IMR-90 (cell line): ENCODE results near the gene TP73. TPM values are rescaled to one million over a fixed set of nuclear protein-coding genes. Genes with fewer than 3 reads are reported as not detected.

Experiments used
- ATAC-seq: fragments of 200-7000 bp; cut with Tn5 transposase; 2 replicates; pipeline ENCODE4 v1.9.1; 2020; ENCODE audit warnings: low read depth, mild to moderate bottlenecking, moderate library complexity
- BruUV-seq: library from RNA; stranded (reverse); fragments of 400-500 nt; replicated peaks from 2 replicates; lab custom pipeline; 2021; lab: Mats Ljungman, UMichigan
- CTCF ChIA-PET: fragments of 300-600 bp; formaldehyde crosslinking; extraction: SDS; loops from one replicate; lab custom pipeline; 2021; ENCODE audit warnings: antibody characterized with exemption; lab: Yijun Ruan, JAX
- POLR2A ChIA-PET: fragments of 300-600 bp; sonication (Branson Sonifier 250); formaldehyde crosslinking; loops from one replicate; lab custom pipeline; 2022; ENCODE audit warnings: antibody characterized with exemption; ENCODE audit not compliant: unreplicated experiment; lab: Charles Lee
- DNase-seq: peaks from one replicate; pipeline ENCODE4 v3.0.0; 2013
- H2AFZ ChIP-seq: replicated peaks from 2 replicates; pipeline ENCODE3; 2013; ENCODE audit warnings: low read length, mild to moderate bottlenecking; ENCODE audit not compliant: poor library complexity
- H2AK5ac ChIP-seq: 2 replicates; pipeline ENCODE4 v1.6.1; 2013; ENCODE audit warnings: low read depth, low read length, inconsistent platforms
- H2AK9ac ChIP-seq: replicated peaks from 2 replicates; pipeline ENCODE3; 2013; ENCODE audit warnings: mild to moderate bottlenecking, low read depth, low read length, moderate library complexity; ENCODE audit not compliant: poor library complexity
- H2BK120ac ChIP-seq: 2 replicates; pipeline ENCODE4 v1.6.1; 2013; ENCODE audit warnings: low read depth, low read length, inconsistent platforms
- H2BK15ac ChIP-seq: 3 replicates; pipeline ENCODE4 v1.6.1; 2013; ENCODE audit warnings: low read depth, low read length, inconsistent platforms
- H2BK20ac ChIP-seq: 2 replicates; pipeline ENCODE4 v1.6.1; 2013; ENCODE audit warnings: low read depth, mild to moderate bottlenecking, inconsistent platforms, low read length, moderate library complexity
- H2BK5ac ChIP-seq: 2 replicates; pipeline ENCODE4 v1.6.1; 2013; ENCODE audit warnings: mild to moderate bottlenecking, low read depth, low read length, inconsistent platforms; ENCODE audit not compliant: poor library complexity, severe bottlenecking
- H3K14ac ChIP-seq: replicated peaks from 2 replicates; pipeline ENCODE4 v1.6.1; 2013; ENCODE audit warnings: low read depth, low read length, inconsistent platforms
- H3K18ac ChIP-seq: 2 replicates; pipeline ENCODE4 v1.6.1; 2013; ENCODE audit warnings: low read depth, low read length, control low read depth
- H3K23ac ChIP-seq: 2 replicates; pipeline ENCODE4 v1.6.1; 2013; ENCODE audit warnings: low read depth, low read length, inconsistent platforms
- H3K27ac ChIP-seq: 2 replicates; pipeline ENCODE4 v1.5.1; 2013; ENCODE audit warnings: mild to moderate bottlenecking, control low read depth, low read length; ENCODE audit not compliant: insufficient read depth
- H3K27me3 ChIP-seq: 2 replicates; pipeline ENCODE4 v1.6.1; 2013; ENCODE audit warnings: low read length; ENCODE audit not compliant: control insufficient read depth, insufficient read depth
- H3K36me3 ChIP-seq: 2 replicates; pipeline ENCODE4 v1.6.1; 2013; ENCODE audit warnings: low read length, mixed read lengths; ENCODE audit not compliant: control insufficient read depth, insufficient read depth
- H3K4ac ChIP-seq: 2 replicates; pipeline ENCODE4 v1.6.1; 2013; ENCODE audit warnings: low read depth, low read length, inconsistent platforms
- H3K4me1 ChIP-seq: 2 replicates; pipeline ENCODE4 v1.6.1; 2013; ENCODE audit warnings: low read length, mixed read lengths; ENCODE audit not compliant: control insufficient read depth, insufficient read depth
- H3K4me2 ChIP-seq: 2 replicates; pipeline ENCODE4 v1.6.1; 2013; ENCODE audit warnings: low read depth, mild to moderate bottlenecking, control low read depth, low read length, moderate library complexity
- H3K4me3 ChIP-seq: 2 replicates; pipeline ENCODE4 v1.5.1; 2013; ENCODE audit warnings: low read depth, mild to moderate bottlenecking, control low read depth, low read length, moderate library complexity; ENCODE audit not compliant: insufficient read depth
- H3K56ac ChIP-seq: 2 replicates; pipeline ENCODE4 v1.6.1; 2013; ENCODE audit warnings: low read length, inconsistent platforms; ENCODE audit not compliant: insufficient read depth; ENCODE audit errors: extremely low read depth
- H3K79me1 ChIP-seq, 2 experiments: 2 replicates each; pipeline ENCODE4 v1.6.1; 2013; ENCODE audit warnings: low read length in 2 of 2, inconsistent platforms in 1 of 2, low read depth in 1 of 2
- H3K9ac ChIP-seq: 2 replicates; pipeline ENCODE4 v1.6.1; 2013; ENCODE audit warnings: low read depth, low read length, control low read depth
- H3K9me1 ChIP-seq: 2 replicates; pipeline ENCODE4 v1.6.1; 2013; ENCODE audit warnings: low read length, inconsistent platforms; ENCODE audit not compliant: insufficient read depth
- H3K9me3 ChIP-seq: 2 replicates; pipeline ENCODE4 v1.6.1; 2013; ENCODE audit warnings: low read length; ENCODE audit not compliant: control insufficient read depth, insufficient read depth
- H4K20me1 ChIP-seq: 2 replicates; pipeline ENCODE4 v1.6.1; 2013; ENCODE audit warnings: low read length, inconsistent platforms; ENCODE audit not compliant: insufficient read depth
- H4K5ac ChIP-seq: 2 replicates; pipeline ENCODE4 v1.6.1; 2013; ENCODE audit warnings: mild to moderate bottlenecking, low read depth, low read length, control low read depth
- H4K8ac ChIP-seq, 2 experiments: 2 replicates each; pipeline ENCODE4 v1.6.1; 2013; ENCODE audit warnings: low read depth in 2 of 2, low read length in 2 of 2, control low read depth in 1 of 2, inconsistent platforms in 1 of 2
- H4K91ac ChIP-seq: 2 replicates; pipeline ENCODE4 v1.6.1; 2013; ENCODE audit warnings: low read depth, low read length, inconsistent platforms; ENCODE audit not compliant: insufficient read depth
- BHLHE40 ChIP-seq: fragments of 150-350 bp; IDR thresholded peaks from 2 replicates; pipeline ENCODE4 v1.6.1; 2016; ENCODE audit warnings: mild to moderate bottlenecking, low read depth, low read length
- CEBPB ChIP-seq: IDR thresholded peaks from 2 replicates; pipeline ENCODE4 v1.6.1; 2012; ENCODE audit warnings: low read depth, low read length, improper control_type of control experiment
- FOS ChIP-seq: fragments of 150-350 bp; IDR thresholded peaks from 2 replicates; pipeline ENCODE4 v1.6.1; 2016; ENCODE audit warnings: low read depth, low read length
- MXI1 ChIP-seq: IDR thresholded peaks from 2 replicates; pipeline ENCODE4 v1.6.1; 2012; ENCODE audit warnings: low read depth, mild to moderate bottlenecking, low read length, moderate library complexity, borderline replicate concordance
- NFE2L2 ChIP-seq: fragments of 150-350 bp; IDR thresholded peaks from 2 replicates; pipeline ENCODE4 v1.6.1; 2016; ENCODE audit warnings: low read depth, mild to moderate bottlenecking, low read length
- RAD21 ChIP-seq: IDR thresholded peaks from 2 replicates; pipeline ENCODE4 v1.6.1; 2012; ENCODE audit warnings: low read length, improper control_type of control experiment
- SMC3 ChIP-seq: fragments of 150-350 bp; IDR thresholded peaks from 2 replicates; pipeline ENCODE4 v1.6.1; 2016; ENCODE audit warnings: low read depth, mild to moderate bottlenecking, antibody characterized with exemption, low read length, moderate library complexity
- WGBS, 2 experiments: methylation state at CpG; one replicate each; pipeline versions ENCODE4 v1.1.5 to v1.1.7; 2013; ENCODE audit warnings: missing lambda C conversion rate in 2 of 2; ENCODE audit not compliant: insufficient read length in 1 of 2; ENCODE audit errors: extremely low coverage in 2 of 2; 5-methylcytosine and 5-hydroxymethylcytosine counted together
- dilution Hi-C: fragments of 300-500 bp; cut with HindIII; formaldehyde crosslinking; loops from one replicate; pipeline ENCODE4 v1.14.3; 2018; ENCODE audit warnings: low sequenced_read_pairs; ENCODE audit not compliant: unreplicated experiment
- in situ Hi-C: fragments of 300-500 bp; cut with MboI; formaldehyde crosslinking; loops from 3 replicates; pipeline ENCODE4 v1.14.3; 2019; ENCODE audit warnings: low sequenced_read_pairs, inconsistent platforms, mixed read lengths
- intact Hi-C: fragments of 100-400 bp; cut with micrococcal nuclease; formaldehyde crosslinking; loops from 2 replicates; pipeline ENCODE4 v1.10.0; 2022
- polyA plus RNA-seq, 3 experiments: library from polyadenylated mRNA; depleted of rRNA; stranded (reverse); fragments of >200 nt; gene quantifications; 2 replicates each; pipeline ENCODE4 v1.2.3, GENCODE V29; 2012; ENCODE audit warnings: low replicate concordance in 1 of 3
- total RNA-seq: library from RNA; depleted of rRNA; stranded (reverse); fragments of >200 nt; gene quantifications from 2 replicates; pipeline ENCODE4 v1.2.3, GENCODE V29; 2012
- TF ChIP-seq, protein P1 (sequence below): fragments of 150-350 bp; IDR thresholded peaks from 2 replicates; pipeline ENCODE4 v1.6.1; 2017; ENCODE audit warnings: mild to moderate bottlenecking, antibody characterized with exemption, low read length, low read depth
- TF ChIP-seq, protein P2 (sequence below): fragments of 150-350 bp; IDR thresholded peaks from 2 replicates; pipeline ENCODE4 v1.6.1; 2016; ENCODE audit warnings: low read depth, mild to moderate bottlenecking, low read length, moderate library complexity, borderline replicate concordance
- TF ChIP-seq, protein P3 (sequence below): conservative IDR thresholded peaks from 2 replicates; pipeline ENCODE4 v1.5.1; 2012; ENCODE audit warnings: mild to moderate bottlenecking, low read depth, low read length, improper control_type of control experiment

TP73 gene
- total and polyA plus RNA-seq, 2 of the 4 experiments (the other 2 are of a cell fraction) = not detected

DNA sequence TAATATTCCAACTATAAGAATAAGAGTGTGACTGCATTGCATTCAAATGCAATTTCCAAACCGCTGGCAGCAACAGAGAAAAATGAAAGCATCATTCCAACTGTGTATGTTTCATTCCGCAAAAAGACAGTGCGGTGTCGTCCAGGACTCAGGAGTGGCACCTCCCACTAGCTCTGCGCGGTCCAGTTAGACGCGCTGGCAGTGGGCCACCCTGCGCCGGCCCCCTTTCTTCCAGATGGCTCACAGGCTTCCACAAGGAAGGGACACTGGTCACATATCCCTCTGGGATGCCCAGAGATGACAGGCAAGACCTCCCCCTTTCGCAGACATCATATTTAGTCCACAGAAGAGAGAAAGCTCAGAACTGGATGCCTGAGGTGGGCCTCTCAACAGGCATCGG, 14.3 kb upstream of the TP73 start:
- POLR2A ChIA-PET = no interaction called here
- no peak for TF ChIP-seq RAD21
- TF ChIP-seq NFE2L2 = no peak
- TF ChIP-seq, protein P1, sequence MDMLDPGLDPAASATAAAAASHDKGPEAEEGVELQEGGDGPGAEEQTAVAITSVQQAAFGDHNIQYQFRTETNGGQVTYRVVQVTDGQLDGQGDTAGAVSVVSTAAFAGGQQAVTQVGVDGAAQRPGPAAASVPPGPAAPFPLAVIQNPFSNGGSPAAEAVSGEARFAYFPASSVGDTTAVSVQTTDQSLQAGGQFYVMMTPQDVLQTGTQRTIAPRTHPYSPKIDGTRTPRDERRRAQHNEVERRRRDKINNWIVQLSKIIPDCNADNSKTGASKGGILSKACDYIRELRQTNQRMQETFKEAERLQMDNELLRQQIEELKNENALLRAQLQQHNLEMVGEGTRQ = no peak
- TF ChIP-seq MXI1 = no peak
- TF ChIP-seq FOS = no peak
- TF ChIP-seq BHLHE40 = no peak
- no peak for TF ChIP-seq SMC3
- TF ChIP-seq, protein P2, sequence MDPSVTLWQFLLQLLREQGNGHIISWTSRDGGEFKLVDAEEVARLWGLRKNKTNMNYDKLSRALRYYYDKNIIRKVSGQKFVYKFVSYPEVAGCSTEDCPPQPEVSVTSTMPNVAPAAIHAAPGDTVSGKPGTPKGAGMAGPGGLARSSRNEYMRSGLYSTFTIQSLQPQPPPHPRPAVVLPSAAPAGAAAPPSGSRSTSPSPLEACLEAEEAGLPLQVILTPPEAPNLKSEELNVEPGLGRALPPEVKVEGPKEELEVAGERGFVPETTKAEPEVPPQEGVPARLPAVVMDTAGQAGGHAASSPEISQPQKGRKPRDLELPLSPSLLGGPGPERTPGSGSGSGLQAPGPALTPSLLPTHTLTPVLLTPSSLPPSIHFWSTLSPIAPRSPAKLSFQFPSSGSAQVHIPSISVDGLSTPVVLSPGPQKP = no peak
- TF ChIP-seq, protein P3, sequence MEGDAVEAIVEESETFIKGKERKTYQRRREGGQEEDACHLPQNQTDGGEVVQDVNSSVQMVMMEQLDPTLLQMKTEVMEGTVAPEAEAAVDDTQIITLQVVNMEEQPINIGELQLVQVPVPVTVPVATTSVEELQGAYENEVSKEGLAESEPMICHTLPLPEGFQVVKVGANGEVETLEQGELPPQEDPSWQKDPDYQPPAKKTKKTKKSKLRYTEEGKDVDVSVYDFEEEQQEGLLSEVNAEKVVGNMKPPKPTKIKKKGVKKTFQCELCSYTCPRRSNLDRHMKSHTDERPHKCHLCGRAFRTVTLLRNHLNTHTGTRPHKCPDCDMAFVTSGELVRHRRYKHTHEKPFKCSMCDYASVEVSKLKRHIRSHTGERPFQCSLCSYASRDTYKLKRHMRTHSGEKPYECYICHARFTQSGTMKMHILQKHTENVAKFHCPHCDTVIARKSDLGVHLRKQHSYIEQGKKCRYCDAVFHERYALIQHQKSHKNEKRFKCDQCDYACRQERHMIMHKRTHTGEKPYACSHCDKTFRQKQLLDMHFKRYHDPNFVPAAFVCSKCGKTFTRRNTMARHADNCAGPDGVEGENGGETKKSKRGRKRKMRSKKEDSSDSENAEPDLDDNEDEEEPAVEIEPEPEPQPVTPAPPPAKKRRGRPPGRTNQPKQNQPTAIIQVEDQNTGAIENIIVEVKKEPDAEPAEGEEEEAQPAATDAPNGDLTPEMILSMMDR = no peak
- no peak for TF ChIP-seq CEBPB
- no peak overlapping the region for H2BK5ac ChIP-seq
- dilution Hi-C loops = no loop called here
- no peaks in the 10 kb centered on the region for H3K4me1 ChIP-seq
- WGBS, 2 experiments = 89% methylated on average over 3 of the region's 12 CpGs; no CpG with 5 or more reads in 1 of the 2 experiments
- H2BK15ac ChIP-seq = no peak overlapping the region
- no peak overlapping the region for H4K8ac ChIP-seq
- H3K18ac ChIP-seq = no peak overlapping the region
- no peaks in the 10 kb centered on the region for H4K20me1 ChIP-seq
- H3K23ac ChIP-seq = no peak overlapping the region
- H2BK120ac ChIP-seq = no peak overlapping the region
- H3K79me1 ChIP-seq = peaks cover 0 to 5% of the 10 kb centered on the region in 2 experiments; a peak in 1 of 4 replicates
- H2AK9ac ChIP-seq = no peak overlapping the region
- no peak overlapping the region for H4K91ac ChIP-seq
- no peak overlapping the region for H3K9ac ChIP-seq
- no peak overlapping the region for H4K5ac ChIP-seq
- H3K4ac ChIP-seq = no peak overlapping the region
- DNase-seq (no peak), ATAC-seq (no peak)
- no peak overlapping the region for H2AK5ac ChIP-seq
- in situ Hi-C loops = no loop called here
- intact Hi-C loops = no loop called here
- BruUV-seq = no TSS peak
- H3K14ac ChIP-seq = no peak overlapping the region
- peaks cover 53% of the 10 kb centered on the region for H3K36me3 ChIP-seq
- CTCF ChIA-PET = no interaction called here
- no peak overlapping the region for H3K4me3 ChIP-seq
- H3K4me2 ChIP-seq = no peak overlapping the region
- 0 out of 2 replicates have a peak, but pooled peaks cover 2% of the 10 kb centered on the region for H3K9me1 ChIP-seq
- H3K27me3 ChIP-seq = no peaks in the 10 kb centered on the region
- no peak overlapping the region for H3K27ac ChIP-seq
- no peak overlapping the region for H3K56ac ChIP-seq
- no peak overlapping the region for H2AFZ ChIP-seq
- H2BK20ac ChIP-seq = no peak overlapping the region
- no peaks in the 10 kb centered on the region for H3K9me3 ChIP-seq
